GM18873 (cell line): ENCODE results near the gene AP2S1.
A peak's percentile ranks its signal among the peaks of the same experiment; 100 is the strongest.
"Not testable (repeated sequence)": the region's sequence is repeated elsewhere in the genome, so short reads cannot be mapped to it uniquely, and the experiment has no call there.

ENCODE experiments used
- ATAC-seq: cut with Tn5 transposase; IDR thresholded peaks from one replicate; pipeline ENCODE4 v1.9.1; 2021; ENCODE audit warnings: mild to moderate bottlenecking, moderate library complexity, moderate number of reproducible peaks; ENCODE audit not compliant: unreplicated experiment, low FRiP score

AP2S1 gene

DNA sequence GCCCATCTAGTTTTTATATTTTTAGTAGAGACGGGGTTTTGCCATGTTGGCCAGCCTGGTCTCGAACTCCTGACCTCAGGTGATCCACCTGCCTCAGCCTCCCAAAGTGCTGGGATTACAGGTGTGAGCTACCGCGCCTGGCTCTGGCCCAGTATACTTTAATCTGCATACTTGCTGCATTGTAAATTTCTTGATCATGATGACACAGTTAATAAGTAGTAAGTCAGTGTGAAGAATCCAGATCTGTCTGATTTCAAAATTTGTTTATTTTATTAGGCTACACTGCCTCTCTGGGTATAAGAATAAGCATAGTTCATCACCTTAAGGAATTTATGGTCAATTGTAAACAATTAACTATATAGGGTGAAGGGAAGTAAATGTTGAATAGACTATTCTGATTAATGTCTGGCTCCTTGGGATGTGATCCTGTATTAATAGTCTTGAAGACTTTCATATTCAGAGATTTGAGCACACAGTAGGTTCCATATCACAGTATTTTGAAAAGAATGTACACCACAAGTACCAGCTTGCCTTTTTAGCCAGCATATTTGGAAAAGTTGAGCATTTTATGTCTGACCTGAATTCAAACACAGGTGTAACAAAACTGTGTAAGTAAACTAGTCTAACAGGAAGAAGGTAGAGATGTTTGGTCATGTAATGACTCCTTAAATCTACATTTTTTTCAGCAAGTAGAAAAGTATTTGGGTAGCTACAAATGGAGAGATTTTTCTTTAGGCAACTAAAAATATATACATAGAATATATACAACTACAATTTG lies 17.6 kb upstream of the AP2S1 start:
- ATAC-seq = no peak

DNA sequence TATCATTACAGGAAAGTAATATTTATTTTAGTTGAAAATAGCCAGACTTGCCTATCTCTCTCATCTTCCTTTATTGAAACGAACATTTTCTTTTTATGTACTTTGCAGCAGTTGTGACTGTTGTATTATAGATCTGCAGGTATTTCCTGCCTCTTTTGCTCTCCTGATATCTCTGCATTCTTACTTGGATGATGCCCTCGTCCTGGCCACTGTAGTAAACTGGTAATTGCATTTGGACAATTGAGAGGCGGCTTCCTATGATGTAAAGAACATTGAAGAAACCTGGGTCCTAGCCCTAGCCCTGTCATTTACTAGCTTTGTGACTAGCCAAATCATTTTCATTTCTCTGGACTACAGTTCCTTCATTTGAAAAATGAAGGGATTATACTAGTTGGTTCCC lies 16.5 kb upstream of the AP2S1 start:
- ATAC-seq = no peak

DNA sequence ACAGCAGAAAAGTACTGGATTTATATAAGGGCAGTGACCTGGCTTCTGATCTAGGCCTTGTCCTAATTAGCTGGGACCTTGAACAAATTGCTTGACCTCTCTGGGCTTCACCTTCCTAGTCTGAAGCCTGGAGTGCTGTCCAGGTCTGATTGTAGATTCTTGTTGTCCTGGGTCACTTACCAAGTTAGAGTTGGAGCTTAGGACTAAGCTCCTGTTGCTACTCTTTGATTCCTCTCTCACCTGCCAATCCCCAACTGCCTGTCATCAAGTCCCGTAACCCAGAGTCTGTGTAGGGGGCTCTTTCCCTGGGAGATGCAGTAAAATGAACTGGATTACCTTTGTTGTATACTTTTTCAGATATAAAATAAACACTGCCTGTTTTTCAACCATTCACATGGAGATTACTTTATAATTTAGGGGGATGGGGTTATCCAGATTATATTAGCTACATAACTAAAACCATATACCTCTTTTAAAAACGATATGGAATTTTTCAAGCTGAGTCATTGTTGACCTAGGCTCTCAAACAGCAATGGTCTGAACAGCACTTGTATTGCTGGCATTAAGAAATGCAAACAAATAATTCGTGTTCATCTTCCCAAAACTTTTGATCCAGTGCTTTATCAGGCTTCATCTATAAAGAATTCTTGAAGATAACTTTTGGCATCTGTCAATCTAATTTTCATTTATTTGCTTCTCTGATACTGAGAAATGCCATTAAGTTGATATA lies 15.9 kb upstream of the AP2S1 start:
- no peak for ATAC-seq

DNA sequence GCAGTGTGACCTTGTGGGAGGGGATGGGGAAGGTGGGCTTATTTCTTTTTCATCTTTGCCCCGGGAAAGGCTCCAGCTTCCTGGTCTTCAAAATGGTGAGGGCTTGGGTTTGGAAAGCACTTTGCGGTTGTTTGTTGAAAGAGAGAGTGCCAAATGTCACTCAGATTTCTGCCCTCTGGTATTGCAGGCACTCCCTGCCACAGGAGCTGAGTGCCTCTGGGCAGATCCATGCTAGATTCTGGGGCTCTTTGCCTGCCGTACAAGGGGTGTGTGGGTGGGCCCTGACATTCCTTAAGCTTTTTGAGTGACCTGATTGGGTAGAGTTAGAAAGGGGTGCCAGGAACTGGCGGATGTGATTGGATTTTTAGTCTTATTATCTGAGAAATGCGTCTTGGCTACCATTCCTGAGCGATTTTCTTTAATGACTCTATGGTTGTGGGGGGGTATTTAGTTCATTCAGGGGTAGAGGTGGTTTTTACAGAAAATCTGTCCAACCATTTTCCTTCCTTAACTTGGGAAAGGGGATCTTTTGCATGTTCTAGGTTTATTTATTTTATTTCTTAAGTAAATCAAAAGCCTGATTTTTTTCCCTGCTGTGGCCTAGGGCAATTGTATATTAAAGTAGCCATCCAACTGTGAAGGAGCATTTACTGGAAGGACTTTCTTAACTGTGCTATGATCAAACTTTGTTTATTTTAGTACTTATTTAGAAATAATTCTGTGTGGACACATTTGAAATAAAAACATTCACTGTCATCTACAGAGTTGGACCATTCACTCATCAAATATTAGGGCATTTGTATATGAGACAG lies 13.4 kb upstream of the AP2S1 start:
- no peak for ATAC-seq

DNA sequence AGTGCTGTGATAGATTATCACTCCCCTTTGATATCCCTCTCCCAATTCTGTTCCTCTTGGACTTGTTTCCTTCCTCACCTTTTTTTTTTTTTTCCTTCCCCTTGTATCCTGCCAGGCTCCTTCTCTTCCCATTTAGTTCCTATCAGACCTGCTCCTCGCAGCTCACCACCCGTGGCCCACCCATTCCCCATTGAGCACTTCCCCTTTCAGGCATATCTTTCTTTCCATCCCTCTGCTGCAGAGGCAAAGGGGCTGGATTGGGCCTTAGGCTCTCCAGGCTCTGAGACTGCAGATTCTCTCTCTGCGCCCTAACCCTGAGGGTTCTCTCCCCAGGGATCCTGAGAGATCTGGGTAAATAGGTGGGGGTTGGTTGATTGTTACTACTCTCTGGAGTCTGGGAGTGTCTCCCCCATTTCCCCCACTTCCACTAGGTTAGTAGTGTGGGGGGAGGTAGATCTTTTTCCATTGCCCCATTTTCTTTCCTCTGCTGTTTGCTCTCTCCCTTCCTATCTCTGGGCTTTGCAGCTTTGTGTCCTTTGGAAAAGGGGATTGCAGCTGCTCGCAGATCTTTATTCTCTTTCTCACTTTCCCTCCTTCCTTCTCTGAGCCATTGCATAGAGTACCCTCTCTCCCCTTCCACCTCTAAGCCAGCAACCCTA lies 12.5 kb upstream of the AP2S1 start:
- no peak for ATAC-seq

DNA sequence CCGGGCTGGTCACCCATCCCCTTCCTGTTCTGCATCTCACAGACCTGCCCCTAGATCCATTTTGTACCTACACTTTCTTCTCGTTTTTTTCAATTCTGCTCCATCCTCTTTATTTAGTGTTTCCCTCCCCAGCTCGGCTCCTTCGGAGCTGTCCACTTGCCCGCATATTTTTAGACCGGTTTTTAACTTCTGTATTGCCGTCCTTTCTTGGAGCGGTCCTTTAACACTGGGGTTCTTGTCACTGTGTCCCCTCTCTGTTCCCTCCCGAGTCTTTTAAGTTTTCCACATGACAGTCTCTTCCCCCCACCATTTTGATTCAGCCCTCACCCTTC lies 11.8 kb upstream of the AP2S1 start:
- no peak for ATAC-seq

DNA sequence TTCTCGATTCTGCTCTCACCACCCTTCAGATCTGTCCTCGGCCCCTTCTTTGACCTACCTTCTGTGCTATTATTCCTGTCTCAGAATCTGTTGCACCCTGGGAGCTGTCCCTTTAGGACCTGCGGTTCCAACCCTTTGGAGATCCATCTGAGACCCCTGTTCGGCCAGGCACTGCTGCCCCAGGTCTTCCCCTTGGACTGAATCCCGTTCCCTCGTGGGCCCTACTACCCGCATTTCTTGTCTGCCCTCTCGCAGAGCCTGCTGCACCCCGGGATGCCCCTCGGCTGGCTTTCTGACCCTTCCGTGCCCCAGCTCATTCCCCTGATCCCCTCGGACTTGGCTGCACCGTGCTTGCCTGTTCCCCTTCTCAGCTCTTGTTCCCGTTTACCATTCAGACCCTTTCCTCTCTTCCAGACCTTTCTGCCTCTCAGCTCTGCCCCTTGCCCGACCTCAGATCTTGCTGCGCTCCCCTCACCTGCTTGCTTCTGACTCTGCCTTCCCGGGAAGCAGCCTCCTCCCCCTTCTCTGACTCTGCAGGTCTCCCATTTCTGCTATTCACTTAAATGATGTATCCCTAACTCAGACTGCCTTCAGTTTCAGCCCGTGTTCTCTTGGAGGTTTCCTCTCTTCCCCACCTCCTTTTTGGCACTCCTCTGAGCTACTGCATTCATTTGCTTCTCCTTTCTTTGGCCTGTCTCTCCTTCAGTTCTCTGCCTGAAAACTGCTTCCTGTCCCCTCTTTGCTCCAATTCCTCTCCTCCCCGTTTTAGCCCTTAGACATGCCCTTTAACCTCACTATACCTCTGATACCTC lies 11.3 kb upstream of the AP2S1 start:
- ATAC-seq = no peak

DNA sequence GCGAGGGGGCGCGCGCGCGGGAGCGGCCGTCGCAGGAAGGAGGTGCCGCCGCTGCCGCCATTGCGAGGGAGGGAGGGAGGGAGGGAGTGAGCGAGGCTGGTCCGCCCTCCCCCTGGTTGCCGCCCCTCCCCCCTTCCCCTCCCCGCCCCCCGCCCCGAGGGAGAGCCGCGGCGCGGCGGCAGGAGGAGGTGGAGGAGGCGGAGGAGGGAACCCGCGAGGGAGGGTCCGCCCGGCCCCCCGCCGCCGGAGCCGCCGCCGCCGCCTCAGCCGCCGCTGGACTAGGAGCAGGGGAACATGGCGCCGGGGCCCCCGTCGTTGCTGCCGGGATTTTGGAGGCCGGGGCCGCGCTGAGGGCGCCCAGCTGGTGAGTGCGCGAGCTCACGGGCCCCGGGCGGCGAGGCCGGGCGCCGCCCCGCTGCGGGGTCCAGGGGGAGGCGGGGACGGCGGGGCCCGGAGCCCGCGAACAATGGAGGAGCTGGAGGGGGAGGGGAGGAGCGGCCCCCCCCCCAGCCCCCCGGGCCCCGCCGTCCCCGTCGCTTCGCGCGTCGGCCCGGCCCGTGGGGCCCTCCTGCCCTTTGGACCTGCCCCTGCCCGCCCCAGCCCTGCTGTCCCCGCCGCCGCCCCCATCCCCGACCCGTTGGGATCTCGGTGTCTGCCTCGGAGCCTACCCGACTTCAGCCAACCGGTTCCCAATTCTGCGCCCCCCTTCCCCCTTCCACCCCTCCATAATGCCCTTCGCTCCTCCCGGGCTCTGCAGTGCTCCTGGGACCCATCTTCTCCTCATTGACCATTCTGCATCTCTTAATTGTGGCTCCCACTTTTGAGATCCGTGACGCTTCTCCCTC lies 10.4 kb upstream of the AP2S1 start, which contains the start of gene ARHGAP35:
Gene ARHGAP35, plus strand, starts transcription at position 152 of the 845 bp plus-strand sequence. CDS start 57,679 bp downstream, outside the sequence.
- ATAC-seq = no peak

DNA sequence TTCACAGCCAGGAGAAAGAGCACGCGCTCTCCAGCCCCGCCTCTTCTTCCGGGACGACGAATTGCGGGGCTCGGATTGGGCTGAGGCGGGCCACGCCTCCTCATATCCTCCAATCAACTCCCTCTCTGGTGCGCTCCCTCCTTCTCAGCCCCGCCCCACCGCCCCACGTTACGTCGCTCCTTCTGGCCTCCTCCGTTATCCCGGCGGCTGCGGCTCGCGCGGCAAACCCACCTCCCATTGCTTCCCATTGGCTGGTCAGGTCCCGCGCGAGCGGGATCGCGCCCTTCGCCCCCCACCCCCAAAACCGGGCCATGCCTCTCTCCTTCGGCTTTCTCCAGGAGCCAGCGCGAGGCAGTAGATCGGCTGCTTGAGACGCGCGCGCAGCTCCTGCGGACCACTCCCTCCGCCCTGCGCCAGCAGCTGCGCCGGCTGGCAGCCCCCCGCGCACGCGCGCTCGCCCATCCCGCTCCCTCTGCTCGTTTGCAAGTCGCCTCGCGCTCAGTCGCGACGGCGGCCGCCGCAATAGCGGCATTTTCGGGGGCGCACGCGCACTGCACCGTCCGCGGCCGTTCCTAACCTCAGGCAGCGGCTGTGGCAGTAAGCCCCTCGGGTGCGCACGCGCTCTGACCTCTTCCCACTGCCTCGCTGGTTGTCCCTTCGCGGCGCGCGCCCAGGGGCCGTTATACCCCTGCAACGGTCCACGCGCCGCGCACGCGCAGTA lies 9.6 kb upstream of the AP2S1 start:
- ATAC-seq = peak; percentile 59

DNA sequence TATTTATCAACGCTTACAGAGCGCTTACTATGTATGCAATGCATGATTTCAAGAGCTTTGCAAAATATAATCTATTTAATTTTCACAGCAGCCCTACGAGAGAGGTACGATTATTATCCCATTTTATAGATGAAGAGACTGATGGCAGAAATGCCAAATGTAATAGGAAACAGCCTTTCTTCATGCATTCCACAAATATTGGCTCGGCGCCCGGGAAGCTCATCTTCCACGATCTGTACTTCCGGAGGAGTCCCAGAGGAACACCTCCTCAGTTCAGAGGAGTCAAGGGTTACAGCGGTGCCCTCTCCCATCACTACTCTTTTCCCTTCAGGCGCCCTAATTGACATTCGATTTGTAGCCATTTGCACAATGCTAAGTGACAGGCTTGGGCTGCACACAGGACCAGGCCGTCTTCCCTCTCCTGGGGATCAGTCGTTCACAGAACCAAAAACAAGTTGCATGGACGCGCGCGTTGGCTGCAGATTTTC lies 9.0 kb upstream of the AP2S1 start:
- ATAC-seq = peak; percentile 8

DNA sequence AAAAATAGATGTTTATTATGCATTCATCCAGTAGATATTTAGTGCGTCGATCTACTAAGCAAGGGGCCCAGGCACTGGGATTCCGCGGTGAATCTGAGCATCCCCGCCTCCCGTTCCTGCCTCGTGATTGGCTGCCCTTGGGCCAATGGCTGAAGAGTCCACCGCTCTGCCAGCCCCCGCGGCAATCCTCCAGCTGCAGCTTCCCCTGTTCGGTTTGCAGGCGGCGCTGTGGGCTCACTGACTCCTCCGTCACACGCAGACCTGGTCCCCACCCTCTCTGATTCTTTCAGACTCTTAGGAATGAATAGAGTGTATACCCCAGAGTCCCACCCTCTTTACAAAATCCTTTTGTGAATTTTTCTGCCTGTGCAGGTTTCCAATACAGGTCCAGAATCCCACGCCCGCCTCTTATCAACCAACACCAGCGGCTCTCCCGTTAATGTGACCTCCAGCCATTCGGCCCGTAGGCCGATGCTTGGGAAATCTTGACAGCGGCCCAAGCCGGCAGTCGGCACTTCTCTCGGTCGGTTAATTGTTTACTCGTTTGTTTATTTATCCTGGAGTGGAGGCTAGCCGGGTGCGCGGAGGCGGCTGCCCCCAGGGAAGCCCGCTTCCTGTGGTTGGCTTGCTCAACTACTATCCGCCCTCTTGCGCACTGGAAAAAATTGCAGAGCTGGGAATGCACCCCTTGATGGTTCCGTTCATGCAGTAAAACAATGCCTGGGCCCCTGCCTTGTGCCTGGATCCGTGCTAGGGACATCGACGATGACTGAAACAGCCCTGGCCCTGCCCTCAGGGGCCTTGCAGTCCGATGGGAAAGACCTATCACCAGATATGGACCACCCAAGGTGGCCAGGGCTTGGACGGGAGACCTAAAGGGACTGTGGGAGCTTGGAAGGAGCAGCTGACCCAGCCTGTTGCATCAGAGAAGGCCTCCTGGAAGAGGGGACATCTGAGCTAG lies 5.7 kb upstream of the AP2S1 start:
- no peak for ATAC-seq

DNA sequence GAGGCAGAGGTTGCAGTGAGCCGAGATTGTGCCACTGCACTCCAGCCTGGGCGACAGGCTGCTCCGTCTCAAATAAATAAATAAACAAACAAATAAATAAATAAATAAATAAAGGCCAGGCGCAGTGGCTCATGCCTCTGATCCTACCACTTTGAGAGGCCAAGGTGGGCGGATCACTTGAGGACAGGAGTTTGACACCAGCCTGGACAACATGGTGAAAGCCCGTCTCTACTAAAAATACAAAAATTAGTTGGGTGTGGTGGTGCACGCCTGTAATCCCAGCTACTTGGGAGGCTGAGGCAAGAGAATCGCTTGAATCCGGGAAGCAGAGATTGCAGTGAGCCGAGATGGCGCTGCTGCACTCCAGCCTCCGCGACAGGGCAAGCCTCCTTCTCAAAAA lies 4.1 kb upstream of the AP2S1 start:
- not testable (repeated sequence) for ATAC-seq

DNA sequence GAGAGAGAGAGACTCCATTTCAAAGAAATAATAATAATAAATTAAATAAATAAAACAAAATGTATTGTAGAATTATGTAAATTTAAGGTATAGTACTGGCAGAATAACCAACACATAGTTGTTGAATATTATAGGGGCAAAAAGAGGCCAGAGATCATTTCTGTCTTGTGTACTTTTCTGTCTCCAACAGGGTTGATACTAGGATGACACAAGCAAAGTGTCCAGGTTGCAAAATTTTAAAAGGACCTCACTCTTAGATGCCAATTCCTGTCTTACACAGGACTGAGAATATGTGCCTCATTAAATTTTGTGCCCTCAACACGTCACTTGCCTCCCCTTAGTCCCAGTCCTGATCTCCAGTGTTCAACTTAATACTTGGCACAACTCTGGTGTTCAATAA lies 2.2 kb upstream of the AP2S1 start:
- ATAC-seq = no peak

DNA sequence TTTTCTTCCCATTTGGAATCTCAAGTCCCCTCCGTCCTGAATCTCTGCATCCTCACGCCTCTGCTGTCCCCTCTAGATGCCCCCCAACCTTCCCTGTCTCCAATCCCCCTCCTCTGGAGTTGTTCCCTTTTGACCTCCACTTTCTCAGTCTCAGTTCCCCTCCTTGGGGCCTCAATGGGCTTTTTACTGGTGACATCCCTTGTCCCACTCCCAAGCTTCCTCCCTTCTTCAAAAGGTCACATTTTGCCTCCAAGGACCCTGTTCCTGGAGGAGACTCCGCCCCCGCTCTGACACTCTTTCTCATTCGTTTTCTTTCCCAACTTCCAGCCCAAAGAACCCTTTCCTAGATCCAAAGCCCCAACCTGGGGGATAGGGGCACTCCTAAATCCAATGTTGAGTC lies 1.0 kb downstream of the AP2S1 start:
- no peak for ATAC-seq

DNA sequence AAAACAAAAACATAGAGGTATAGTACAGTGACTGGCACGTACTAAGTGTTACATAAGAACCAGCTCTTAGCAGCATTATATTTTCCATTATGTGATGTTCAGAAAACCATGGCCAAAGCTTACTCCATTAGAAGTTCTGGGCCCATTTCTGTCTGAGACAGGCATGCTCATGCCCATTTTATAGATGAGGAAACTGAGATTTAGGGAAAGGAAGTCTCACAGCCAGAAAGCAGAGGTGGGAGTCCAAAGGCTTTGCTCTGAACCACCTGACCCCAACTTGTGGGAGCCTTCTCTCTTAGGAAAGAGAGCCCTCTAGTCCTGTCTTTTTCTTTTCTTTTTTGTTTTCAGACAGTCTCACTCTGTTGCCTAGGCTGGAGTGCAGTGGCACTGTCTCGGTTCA lies 2.3 kb downstream of the AP2S1 start:
- no peak for ATAC-seq

DNA sequence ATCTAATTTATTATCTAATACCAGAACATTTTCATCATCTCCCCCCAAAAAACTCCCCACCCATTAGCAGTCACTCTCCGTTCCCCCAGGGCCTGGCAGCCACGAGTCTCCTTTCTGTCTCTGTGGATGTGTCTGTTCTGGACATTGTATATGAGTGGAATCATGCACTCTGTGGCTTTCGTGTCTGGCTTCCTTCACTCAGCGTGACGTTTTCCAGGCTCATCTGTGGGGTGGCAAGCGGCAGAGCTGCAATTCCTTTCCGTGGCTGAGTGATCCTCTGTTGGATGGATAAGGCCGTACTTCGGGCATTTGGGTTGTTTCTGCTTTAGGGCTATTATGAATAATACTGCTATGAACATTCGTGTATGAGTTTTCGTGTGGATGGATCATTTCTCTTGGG lies 3.1 kb downstream of the AP2S1 start:
- ATAC-seq = no peak

DNA sequence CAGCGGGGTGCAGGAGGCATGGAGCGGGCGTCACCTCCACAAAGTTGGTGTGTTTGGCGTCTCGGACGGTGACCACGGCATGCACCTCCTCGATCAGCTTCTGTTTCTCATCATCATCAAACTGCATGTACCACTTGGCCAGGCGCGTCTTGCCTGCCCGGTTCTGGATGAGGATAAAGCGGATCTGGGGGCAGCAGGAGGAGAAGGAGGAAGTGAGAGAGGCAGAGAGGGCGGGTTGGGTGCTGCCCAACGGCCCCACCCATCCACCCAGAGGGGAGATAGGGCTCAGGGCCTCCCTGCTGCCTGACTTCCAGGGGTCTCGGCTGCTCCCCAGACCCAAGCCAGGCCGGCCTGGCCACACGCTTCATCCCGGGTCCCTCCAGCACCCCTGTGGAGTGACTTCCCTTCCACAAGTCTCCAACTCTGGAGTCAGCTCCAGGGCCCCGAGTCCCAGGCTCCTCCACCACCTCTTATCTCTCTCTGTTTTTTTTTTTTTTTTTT lies 4.6 kb downstream of the AP2S1 start:
- ATAC-seq = no peak
